ENCODE measurements around the gene KIF22.
"Not testable (repeated sequence)": the region's sequence is repeated elsewhere in the genome, so short reads cannot be mapped to it uniquely, and the experiment has no call there.

The KIF22 gene

DNA sequence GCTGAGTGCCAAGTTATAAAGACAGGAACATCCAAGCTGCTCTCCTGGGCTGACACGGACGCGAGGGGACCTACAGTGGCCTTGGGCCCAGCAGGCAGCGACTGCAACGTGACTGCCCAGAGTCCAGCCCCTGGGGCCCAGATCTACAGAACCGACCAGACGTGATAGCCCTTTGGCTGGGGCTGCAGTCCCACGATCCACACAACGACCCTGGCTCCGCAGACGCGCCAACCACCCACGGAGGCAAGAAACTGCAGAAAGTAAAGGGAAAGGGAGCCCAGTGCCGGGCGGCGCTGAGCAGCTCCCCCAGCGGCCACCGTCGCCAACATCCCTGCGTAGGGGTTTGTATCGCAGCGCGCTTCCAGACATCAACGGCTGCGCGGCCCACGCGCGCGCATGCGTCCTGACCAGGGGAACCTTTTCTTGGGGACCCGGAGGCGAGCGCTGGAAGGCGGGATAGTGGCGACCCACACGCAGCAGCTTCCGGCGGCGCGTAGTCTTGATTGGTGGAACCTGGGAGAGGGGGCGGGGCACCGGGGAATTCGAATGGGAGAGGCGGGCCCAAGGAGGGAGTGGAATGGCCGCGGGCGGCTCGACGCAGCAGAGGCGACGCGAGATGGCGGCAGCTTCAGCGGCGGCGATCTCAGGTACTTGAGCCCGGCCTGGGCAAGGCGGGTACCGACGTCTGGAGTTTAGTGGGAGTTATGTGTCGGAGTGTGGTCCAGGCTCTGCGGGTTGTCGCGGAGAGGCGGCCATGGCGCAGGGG, at the start of gene KIF22:
Gene KIF22 (plus strand): TSS at position 569 of the 766 bp plus-strand sequence. CDS start 9 bp downstream, at position 578.
- peak; percentile 98 to 100 for DNase-seq (ENCODE audit: low read depth in 1 of 2, low spot score in 1 of 2)

DNA sequence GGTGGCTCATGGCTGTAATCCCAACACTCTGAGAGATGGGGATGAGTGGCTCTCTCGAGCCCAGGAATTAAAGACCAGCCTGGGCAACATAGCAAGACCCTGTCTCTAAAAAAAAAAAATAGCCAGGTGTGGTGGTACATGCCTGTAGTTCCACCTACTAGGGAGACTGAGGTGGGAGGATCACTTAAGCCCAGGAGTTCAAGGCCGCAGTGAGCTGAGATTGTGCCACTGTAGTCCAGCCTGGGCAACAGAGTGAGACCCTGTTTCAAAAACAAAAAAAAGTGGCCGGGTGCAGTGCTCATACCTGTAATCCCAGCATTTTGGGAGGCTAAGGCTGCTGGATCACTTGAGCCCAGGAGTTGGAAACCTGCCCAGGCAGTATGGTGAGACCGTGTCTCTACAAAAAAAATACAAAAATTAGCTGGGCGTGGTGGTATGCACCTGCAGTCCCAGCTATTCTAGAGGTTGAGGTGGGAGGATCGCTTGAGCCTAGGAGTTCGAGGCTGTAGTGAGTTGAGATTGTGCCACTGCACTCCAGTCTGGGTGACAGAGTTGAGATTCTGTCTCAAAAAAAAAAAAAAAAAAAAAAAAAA, 47.8 kb upstream of the KIF22 start:
- no peak for DNase-seq (ENCODE audit: low read depth in 1 of 2, low spot score in 1 of 2)

DNA sequence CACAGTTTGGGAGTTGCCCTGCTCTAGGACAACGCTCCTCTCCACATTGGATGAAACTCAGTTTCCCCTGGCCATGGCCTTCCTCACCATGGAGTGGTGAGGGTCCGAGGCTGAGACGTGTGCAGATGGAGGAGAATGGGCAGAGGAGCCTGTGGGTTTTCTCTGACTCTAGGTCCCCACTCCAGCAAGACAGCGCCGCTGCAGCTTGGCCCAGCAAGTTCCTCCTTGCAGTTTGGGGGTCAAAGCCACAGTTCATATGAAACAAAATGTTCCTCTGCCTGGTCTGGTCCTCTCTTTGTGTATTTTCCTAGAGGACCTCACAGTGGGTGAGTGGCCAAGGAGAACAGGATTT, 47.1 kb upstream of the KIF22 start:
- no peak for DNase-seq (ENCODE audit: low read depth in 1 of 2, low spot score in 1 of 2)

DNA sequence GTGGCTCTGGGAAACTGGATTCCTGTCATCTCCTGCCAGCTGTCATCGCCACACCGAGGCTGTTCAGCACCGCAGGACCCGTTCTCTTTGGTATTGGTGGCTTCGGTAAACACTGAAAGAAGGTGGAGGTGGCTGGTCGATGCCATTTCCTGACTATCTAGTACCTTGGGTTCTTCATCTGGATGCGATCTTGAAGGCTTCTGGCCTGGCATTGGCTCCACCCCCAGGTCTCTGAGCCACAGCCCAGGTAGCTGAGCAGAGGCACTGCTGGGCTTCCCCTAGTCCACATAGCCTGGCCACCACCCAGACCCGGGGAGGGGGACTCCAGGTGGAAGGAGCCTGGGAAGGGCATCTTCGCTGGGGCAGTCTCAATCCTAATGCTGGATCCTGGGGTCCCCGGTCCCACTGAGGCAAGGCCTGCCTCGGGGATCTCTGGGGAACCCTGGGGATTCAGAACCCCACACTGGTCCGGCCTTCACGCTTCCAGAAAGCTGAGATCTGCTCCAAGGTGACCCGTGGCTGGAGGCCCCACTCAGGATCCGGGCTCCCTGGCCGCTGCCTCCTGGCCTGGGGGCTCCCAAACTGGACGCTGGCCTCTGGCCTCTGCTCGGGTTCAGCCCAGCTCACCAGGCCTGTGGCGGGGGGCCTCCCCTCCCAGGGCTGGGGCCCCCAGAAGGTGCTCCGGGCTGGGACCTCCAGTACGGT, 46.6 kb upstream of the KIF22 start:
- DNase-seq (ENCODE audit: low read depth in 1 of 2, low spot score in 1 of 2), result no peak

DNA sequence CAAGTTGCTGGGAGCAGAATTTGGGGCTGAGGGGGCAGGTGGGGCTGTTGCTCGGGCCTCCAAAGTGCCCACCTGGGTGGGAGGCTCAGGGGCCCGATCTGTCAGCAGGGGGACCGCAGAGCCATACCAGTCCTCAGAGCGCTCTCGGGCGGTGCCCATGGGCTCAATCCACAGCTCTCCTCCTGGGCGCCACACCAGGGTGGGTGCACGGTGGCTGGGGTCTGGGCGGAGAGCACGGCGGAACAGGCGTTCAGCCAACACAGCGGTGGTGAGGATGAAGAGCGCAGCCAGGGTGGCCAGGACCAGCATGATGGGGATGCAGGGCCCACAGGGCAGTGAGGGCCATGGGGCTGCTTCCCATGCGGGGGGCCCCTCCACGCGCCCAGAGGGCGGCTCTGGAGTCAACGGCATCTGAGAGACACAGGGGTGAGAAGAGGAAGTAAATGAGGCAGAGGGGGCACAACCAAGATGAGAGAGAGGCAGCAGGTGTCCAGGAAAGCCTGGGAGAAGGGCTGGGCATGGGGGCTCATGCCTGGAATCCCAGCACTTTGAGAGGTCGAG, 45.9 kb upstream of the KIF22 start:
- no peak for DNase-seq (ENCODE audit: low read depth in 1 of 2, low spot score in 1 of 2)

DNA sequence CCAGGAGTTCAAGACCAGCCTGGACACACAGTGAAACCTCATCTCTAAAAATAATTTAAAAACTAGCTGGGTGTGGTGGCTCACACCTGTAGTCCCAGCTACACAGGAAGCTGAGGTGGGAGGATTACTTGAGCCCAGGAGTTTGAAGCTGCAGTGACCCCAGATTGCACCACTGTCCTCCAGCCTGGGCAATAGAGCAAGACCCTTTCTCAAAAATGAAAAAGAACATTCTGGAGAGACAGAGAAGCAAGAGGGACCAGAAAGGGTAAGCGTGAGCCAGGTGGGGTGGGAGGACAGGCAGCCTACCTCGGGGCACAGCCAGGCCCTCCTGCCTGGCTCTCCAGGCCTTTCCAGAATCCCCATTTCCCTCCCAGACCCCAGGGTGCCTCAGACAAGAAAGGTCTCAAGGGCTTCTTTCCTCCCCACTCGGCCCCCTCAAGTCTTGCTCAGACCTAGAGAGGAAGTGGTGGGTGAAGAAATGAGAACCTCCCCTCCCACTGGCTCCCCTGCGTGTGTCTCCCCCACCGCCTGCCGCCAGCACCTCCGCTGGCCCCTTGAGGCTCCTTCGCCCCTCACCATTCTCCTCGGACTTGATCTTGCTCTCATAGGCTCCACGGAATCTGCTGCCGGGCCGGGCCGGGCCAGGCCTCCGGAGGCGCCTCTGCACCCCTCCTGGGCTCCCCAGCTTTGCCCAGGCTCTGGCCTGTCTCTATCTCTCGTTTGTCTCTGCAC, 45.3 kb upstream of the KIF22 start:
- DNase-seq (ENCODE audit: low read depth in 1 of 2, low spot score in 1 of 2), result peak; percentile 18 to 34

DNA sequence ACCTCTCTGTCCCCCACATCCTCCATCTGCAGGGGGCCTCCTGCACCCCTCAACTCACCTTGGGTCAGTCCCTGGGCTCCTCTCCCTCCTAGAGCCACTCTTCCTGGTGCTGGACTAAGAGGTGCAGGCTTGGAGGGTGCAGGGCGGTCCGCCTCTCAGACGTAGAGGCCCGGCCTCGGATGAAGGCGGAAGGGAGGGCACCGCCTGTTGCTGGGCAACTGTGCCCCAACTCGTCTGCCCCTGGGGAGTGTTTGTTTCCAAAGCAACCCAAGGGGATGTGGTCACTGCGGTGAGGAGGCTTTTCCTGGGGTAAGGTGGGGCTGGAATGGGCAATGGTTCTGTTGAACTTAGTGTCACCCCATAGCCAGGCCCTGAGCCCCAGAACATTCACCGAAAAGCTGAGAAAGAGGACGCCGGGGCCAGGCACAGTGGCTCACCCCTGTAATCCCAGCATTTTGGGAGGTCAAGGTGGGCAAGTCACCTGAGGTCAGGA, 44.7 kb upstream of the KIF22 start, which contains the start of gene C16orf54:
Gene C16orf54 (minus strand): TSS at position 138 of the 493 bp plus-strand sequence. CDS start 1,039 bp downstream, outside the sequence.
- DNase-seq (ENCODE audit: low read depth in 1 of 2, low spot score in 1 of 2), result peak; percentile 47 to 75

DNA sequence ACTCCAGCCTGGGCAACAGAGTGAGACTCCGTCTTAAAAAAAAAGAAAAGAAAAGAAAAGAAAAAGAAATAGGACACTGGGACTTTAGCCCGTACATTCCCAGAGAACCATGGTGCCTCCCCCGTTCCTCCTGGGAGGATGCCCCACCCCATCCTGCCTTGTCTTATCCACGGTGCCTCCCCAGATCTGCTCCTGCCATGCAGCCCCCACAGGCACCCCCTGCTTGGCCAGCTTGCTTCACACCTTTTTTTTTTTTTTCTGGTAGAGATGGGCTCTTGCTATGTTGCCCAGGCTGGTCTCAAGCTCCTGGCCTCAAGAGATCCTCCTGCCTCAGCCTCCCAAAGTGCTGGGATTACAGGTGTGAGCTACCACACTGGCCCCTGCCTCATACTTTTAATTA, 44.0 kb upstream of the KIF22 start:
- DNase-seq (ENCODE audit: low read depth in 1 of 2, low spot score in 1 of 2), result not testable (repeated sequence)

DNA sequence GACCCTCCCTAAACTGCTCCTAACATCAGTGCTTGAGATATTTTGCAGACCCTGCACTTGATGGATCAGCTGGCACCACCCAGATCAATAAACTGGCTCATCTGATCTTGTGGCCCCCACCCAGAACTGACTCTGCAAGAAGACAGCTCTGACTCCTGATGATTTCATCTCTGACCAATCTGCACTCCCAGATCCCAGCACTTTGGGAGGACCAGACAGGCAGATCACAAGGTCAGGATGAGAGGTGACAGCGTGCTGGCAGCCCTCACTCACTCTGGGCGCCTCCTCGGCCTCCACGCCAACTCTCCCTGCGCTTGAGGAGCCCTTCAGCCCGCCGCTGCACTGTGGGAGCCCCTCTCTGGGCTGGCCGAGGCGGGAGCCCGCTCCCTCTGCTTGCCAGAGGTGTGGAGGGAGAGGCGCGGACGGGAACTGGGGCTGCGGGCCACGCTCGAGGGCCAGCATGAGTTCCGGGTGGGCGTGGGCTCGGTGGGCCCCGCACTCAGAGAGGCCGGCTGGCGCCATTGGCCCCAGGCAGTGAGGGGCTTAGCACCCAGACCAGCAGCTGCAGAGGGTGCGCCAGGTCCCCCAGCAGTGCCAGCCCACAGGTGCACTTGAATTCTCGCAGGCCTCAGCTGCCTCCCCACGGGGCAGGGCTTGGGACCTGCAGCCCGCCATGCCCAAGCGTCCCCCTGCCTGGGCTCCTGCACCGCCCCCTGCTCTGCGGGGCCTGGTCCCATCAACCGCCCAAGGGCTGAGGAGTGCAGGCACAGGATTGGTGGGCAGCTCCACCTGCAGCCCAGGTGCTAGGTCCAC, 42.4 kb upstream of the KIF22 start:
- DNase-seq (ENCODE audit: low read depth in 1 of 2, low spot score in 1 of 2), result no peak

DNA sequence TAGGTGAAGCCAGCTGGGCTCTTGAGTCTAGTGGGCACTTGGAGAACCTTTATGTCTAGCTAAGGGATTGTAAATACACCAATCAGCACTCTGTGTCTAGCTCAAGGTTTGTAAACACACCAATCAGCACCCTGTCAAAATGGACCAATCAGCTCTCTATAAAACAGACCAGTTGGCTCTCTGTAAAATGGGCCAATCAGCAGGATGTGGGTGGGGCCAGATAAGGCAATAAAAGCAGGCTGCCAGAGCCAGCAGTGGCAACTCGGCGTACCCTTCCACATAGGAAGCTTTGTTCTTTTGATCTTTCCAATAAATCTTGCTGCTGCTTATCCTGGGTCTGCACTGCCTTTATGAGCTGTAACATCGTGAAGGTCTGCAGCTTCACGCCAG, 41.8 kb upstream of the KIF22 start:
- DNase-seq (ENCODE audit: low read depth in 1 of 2, low spot score in 1 of 2), result not testable (repeated sequence)

DNA sequence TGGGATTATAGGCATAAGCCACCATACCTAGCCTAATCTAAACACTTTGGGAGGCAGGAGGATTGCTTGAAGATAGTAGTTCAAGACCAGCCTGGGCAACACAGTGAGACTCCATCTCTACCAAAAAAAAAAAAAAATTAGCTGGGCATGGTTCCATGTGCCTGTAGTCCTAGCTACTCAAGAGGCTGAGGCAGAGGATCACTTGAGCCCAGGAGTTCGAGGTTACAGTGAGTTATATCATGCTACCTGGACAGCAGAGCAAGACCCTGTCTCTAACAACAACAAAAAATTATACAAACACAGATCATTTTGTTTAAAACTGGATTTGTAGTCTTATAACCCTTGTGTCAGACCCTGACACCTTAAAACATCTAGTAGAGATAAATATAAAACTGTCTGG, 37.0 kb upstream of the KIF22 start:
- no peak for DNase-seq (ENCODE audit: low read depth in 1 of 2, low spot score in 1 of 2)

DNA sequence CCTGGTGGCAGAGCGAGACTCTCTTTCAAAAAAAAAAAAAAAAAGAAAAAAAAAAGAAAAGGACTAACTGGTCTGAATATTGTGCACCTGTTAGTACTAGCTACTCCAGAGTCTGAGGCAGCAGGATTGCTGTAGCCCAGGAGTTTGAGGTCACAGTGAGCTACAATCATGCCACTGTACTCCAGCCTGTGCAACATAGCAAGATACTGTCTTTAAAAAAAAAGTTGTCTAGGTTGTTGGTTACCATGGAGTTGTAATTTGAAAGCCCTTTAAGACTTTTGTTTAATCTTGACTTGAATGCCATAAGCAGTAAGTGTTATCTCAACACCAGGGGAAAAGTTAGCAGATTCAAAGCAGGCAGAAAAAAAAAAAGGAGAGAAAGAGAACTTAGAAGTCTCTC, 33.9 kb upstream of the KIF22 start:
- no peak for DNase-seq (ENCODE audit: low read depth in 1 of 2, low spot score in 1 of 2)

DNA sequence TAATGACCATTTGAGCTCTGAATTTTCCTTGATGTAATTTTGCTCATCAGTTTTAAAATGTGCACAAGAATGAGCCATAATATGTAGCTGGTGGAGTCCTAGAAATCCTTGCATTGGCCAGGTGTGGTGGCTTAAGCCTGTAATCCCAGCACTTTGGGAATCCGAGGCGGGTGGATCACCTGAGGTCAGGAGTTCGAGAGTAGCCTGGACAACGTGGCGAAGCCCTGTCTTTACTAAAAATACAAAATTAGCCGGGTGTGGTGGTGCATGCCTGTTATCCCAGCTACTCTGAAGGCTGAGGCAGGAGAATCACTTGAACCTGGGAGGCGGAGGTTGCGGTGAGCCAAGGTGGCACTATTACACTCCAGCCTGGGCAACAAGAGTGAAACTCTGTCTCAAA, 33.5 kb upstream of the KIF22 start:
- DNase-seq (ENCODE audit: low read depth in 1 of 2, low spot score in 1 of 2), result not testable (repeated sequence)

DNA sequence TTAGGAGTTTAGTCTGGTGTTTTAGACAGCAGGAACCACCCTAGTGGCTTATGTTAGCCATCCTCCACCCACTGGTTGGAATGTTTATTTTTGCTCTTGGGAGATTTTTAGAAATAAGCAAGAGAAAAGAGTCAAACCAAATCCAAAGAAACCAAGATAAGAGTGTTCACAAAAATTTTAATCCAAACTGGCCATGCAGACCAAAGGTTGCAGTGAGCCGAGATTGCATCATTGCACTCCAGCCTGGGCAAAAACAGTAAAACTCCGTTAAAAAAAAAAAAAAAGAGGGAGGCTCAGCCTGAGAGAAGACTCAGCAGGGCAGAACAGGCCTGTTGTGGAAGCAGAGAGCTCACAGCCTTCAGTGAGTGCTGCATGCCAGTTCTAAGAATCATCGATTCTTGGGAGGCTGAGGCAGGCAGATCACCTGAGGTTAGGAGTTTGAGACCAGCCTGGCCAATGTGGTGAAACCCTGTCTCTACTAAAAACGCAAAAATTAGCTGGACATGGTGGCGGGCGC, 32.5 kb upstream of the KIF22 start:
- DNase-seq (ENCODE audit: low read depth in 1 of 2, low spot score in 1 of 2), result no peak

DNA sequence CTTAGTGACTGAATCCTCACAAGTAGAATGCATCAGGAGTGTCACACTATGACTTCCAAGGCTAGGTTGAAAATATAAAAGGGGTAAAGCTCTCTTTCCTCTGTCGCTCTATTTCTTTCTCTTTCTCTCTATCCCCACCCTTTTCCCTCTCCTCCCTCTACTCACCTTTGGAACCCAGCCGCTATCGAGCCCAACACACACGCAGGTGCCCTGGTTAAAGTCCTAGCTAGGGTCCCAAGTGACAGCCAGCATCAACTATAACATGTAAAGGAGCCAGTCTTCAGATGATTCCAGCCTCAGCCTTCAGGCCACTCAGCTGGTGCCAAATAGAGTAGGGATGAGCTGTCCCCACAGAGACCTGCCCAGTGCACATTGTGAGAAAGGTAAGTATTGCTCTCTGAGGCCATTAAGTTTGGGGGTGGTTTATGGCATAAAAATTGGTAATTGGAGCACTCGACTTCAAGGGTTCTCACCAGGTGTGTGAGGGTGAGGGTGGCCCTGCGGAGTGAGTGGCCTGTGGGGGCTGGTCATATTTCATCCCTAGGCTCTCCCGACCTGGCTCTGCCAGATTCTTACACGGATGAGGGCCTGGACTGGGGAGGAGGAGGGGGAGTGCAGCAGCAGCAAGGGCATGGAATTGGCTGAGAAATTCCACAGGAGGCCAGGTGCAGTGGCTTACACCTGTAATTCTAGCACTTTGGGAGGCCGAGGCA, 29.8 kb upstream of the KIF22 start:
- DNase-seq (ENCODE audit: low read depth in 1 of 2, low spot score in 1 of 2), result no peak

DNA sequence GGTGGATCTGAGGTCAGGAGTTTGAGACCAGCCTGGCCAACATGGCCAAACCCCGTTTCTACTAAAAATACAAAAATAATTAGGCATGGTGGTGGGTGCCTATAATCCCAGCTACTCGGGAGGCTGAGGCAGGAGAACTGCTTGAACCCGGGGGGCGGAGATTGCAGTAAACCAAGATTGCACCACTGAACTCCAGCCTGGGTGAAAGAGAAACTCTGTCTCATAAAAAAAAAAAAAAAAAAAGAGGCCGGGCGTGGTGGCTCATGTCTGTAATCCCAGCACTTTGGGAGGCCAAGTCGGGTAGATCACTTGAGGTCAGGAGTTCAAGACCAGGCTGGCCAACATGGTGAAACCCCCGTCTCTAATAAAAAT, 29.3 kb upstream of the KIF22 start:
- not testable (repeated sequence) for DNase-seq (ENCODE audit: low read depth in 1 of 2, low spot score in 1 of 2)

DNA sequence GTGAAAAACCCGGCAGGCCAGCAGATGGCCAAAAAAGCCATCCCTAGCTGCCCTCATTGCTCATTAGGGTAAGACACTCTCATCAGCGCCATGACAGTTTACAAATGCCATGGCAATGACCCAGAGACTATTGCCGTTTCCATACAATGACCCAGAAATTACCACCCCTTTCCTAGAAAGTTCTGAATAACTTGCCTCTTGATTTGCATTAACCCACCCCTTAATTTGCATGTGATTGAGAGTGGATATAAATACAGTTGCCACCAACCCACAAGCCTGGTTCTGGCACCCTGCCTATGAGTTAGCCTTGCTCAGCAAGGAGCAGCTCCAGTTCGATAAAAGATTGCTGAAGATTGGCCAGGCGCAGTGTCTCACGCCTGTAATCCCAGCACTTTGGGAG, 28.7 kb upstream of the KIF22 start:
- DNase-seq (ENCODE audit: low read depth in 1 of 2, low spot score in 1 of 2), result no peak

DNA sequence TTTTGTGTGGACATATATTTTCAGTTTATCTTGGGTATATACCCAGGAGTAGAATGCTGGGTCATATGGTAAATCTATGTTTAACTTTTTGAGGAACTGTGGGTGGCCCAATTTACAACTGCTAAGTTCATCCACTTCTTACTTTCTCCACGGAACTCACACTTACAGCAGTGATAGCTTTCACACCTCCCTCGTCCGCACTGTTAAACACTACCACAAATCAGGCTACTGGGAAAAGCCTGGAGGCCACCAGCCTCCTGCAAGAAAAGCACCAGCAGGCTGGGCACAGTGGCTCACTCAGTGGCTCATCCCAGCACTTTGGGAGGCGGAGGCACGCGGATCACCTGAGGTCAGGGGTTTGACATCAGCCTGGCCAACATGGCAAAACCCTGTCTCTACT, 27.2 kb upstream of the KIF22 start:
- no peak for DNase-seq (ENCODE audit: low read depth in 1 of 2, low spot score in 1 of 2)

Data from activated CD4-positive, alpha-beta T cell treated with anti-CD3 and anti-CD28 coated beads, Interleukin-2, amount 50 U/mL, for 24 hours (primary cell).